Thyroid gland (tissue), 4 donors: Measurements from ENCODE around the gene CREG1. TPM values are rescaled to one million over a fixed set of nuclear protein-coding genes. Genes with fewer than 3 reads are reported as not detected.

ENCODE experiments used
- DNase-seq, 2 donors: peaks; one replicate each; pipeline ENCODE4 v3.0.0-alpha.2; 2019
- H3K27ac ChIP-seq, 3 donors: fragments of 200-600 bp; sonication (generic); 1 replicate in 2 of 3; 2 replicates in 1 of 3; pipeline ENCODE4 v1.5.1; 2016 to 2019; ENCODE audit warnings: mild to moderate bottlenecking in 1 of 3, moderate library complexity in 1 of 3
- H3K27me3 ChIP-seq: fragments of 200-600 bp; sonication (generic); one replicate; pipeline ENCODE4 v1.5.1; 2019
- H3K36me3 ChIP-seq, 2 donors: fragments of 200-600 bp; sonication (generic); one replicate each; pipeline ENCODE4 v1.5.1; 2016 to 2019
- H3K4me1 ChIP-seq, 2 donors: fragments of 200-600 bp; sonication (generic); one replicate each; pipeline ENCODE4 v1.5.1; 2017 to 2019
- H3K4me3 ChIP-seq, 3 donors: fragments of 200-600 bp; sonication (generic); replicated peaks in 1 of 3; 1 replicate in 2 of 3; 2 replicates in 1 of 3; pipeline ENCODE4 v1.5.1; 2016; ENCODE audit warnings: mild to moderate bottlenecking in 1 of 3
- H3K9me3 ChIP-seq: fragments of 200-600 bp; sonication (generic); one replicate; pipeline ENCODE4 v1.5.1; 2017
- POLR2A ChIP-seq, 2 donors: fragments of 450-650 bp; IDR thresholded peaks; one replicate each; pipeline ENCODE4 v1.6.1; 2017; ENCODE audit warnings: antibody characterized with exemption in 2 of 2, mild to moderate bottlenecking in 2 of 2, moderate library complexity in 1 of 2
- WGBS, 2 donors: methylation state at CpG; one replicate each; pipeline ENCODE4 v1.1.5; 2017; 5-methylcytosine and 5-hydroxymethylcytosine counted together
- intact Hi-C: fragments of 100-400 bp; cut with DNase I; formaldehyde crosslinking; loops from one replicate; pipeline ENCODE4 v1.15.1; 2023
- total RNA-seq, 4 donors: library from RNA; depleted of rRNA; stranded (reverse); fragments of >200 nt; gene quantifications; one replicate each; pipeline ENCODE4 v1.2.3, GENCODE V29; 2016
- TF ChIP-seq, protein P1 (sequence below), 6 experiments: fragments of 200-600 bp in 3 of 6; fragments of 450-650 bp in 3 of 6; sonication (generic) in 3 of 6; IDR thresholded peaks; one replicate each; pipeline ENCODE4 v1.5.1; 2016 to 2019; ENCODE audit warnings: antibody characterized with exemption in 6 of 6, mild to moderate bottlenecking in 2 of 6, inconsistent platforms in 1 of 6, moderate library complexity in 1 of 6

The CREG1 gene
- total RNA-seq, 4 donors from 2014 or later, result 285 to 347 (median 327) TPM

DNA sequence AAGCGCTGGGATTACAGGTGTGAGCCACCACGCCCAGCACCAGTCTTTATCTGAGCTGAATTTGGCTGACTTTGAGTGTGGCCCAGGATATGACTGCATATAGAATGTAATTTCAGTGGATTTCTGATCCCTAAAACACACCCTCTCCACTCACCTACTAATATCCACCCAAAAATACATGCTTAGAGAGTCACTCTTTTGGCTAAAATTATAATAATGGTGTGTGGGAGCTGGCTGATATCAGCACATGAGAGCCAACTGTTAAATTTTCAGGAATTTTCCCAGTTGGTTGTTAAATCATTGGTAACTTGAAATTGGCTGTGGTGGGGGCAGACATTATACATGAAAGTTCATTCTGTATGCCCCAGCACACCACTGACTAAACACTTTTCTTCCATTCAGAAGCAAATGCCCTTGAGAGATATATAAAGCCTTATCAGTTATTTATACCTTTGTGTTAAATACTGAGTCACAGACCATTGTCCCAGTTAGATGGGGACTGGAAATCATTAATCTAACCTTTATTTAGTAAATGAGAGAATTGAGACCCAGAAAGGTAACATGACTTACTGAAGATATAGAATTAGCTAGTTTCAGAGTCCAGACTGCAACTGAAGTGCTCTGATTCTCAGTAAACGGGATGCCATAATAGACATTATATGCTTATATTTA is 25.4 kb downstream of the CREG1 start:
- 97 to 99% methylated on average over 3 of the region's 3 CpGs for WGBS, 2 donors

GRCh38 chr1:167526667-167527383 is 26.7 kb downstream of the CREG1 start:
- Histone ChIP-seq H3K27ac (no peak overlapping the region), H3K9me3 (no peaks in the 10 kb centered on the region), H3K36me3 (no peaks in the 10 kb centered on the region), H3K4me3 (no peak overlapping the region), H3K4me1 (no peaks in the 10 kb centered on the region), H3K27me3 (no peaks in the 10 kb centered on the region)
- TF ChIP-seq POLR2A (IDR thresholded peaks at IDR 0.05), result no peak
- TF ChIP-seq, protein P1, sequence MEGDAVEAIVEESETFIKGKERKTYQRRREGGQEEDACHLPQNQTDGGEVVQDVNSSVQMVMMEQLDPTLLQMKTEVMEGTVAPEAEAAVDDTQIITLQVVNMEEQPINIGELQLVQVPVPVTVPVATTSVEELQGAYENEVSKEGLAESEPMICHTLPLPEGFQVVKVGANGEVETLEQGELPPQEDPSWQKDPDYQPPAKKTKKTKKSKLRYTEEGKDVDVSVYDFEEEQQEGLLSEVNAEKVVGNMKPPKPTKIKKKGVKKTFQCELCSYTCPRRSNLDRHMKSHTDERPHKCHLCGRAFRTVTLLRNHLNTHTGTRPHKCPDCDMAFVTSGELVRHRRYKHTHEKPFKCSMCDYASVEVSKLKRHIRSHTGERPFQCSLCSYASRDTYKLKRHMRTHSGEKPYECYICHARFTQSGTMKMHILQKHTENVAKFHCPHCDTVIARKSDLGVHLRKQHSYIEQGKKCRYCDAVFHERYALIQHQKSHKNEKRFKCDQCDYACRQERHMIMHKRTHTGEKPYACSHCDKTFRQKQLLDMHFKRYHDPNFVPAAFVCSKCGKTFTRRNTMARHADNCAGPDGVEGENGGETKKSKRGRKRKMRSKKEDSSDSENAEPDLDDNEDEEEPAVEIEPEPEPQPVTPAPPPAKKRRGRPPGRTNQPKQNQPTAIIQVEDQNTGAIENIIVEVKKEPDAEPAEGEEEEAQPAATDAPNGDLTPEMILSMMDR (IDR thresholded peaks at IDR 0.05), result no peak
- DNase-seq, result no peak
- intact Hi-C loops, result no loop called here
- WGBS, 2 donors, result 71 to 75% methylated on average over 8 of the region's 8 CpGs

More for the DNA sequence above, 25.4 kb downstream of the CREG1 start:
- H3K27ac ChIP-seq, result no peak overlapping the region
- no peak overlapping the region for H3K4me3 ChIP-seq
- TF ChIP-seq, protein P1 (IDR thresholded peaks at IDR 0.05), result no peak
- TF ChIP-seq POLR2A (IDR thresholded peaks at IDR 0.05), result no peak
- H3K9me3 ChIP-seq, result no peaks in the 10 kb centered on the region
- no peaks in the 10 kb centered on the region for H3K4me1 ChIP-seq
- intact Hi-C loops, result no loop called here
- DNase-seq, result no peak
- H3K36me3 ChIP-seq, result no peaks in the 10 kb centered on the region
- H3K27me3 ChIP-seq, result no peaks in the 10 kb centered on the region

- H3K4me3 ChIP-seq, result no peak overlapping the region
- no peak overlapping the region for H3K27ac ChIP-seq
- no peaks in the 10 kb centered on the region for H3K27me3 ChIP-seq
- TF ChIP-seq, protein P1 (IDR thresholded peaks at IDR 0.05), result no peak
- TF ChIP-seq POLR2A (IDR thresholded peaks at IDR 0.05), result no peak
- H3K36me3 ChIP-seq, result no peaks in the 10 kb centered on the region
- no peaks in the 10 kb centered on the region for H3K4me1 ChIP-seq
- WGBS, 2 donors, result 82 to 86% methylated on average over 9 of the region's 9 CpGs
- intact Hi-C loops, result no loop called here
- no peaks in the 10 kb centered on the region for H3K9me3 ChIP-seq
- no peak for DNase-seq
Observed at GRCh38 chr1:167524651-167525050, 28.9 kb downstream of the CREG1 start.

- Histone ChIP-seq H3K27me3 (no peaks in the 10 kb centered on the region), H3K36me3 (no peaks in the 10 kb centered on the region), H3K4me3 (no peak overlapping the region), H3K4me1 (no peaks in the 10 kb centered on the region), H3K27ac (no peak overlapping the region), H3K9me3 (no peaks in the 10 kb centered on the region)
- DNase-seq, result no peak
- no peak for TF ChIP-seq POLR2A (IDR thresholded peaks at IDR 0.05)
- TF ChIP-seq, protein P1 (IDR thresholded peaks at IDR 0.05), result no peak
- intact Hi-C loops, result no loop called here
- 85 to 96% methylated on average over 5 of the region's 5 CpGs for WGBS, 2 donors
Observed at GRCh38 chr1:167522246-167522645, 31.3 kb downstream of the CREG1 start.

- H3K27me3 ChIP-seq, result no peaks in the 10 kb centered on the region
- intact Hi-C loops, result no loop called here
- no peaks in the 10 kb centered on the region for H3K9me3 ChIP-seq
Observed at GRCh38 chr1:167520711-167521206, 32.8 kb downstream of the CREG1 start.

More at GRCh38 chr1:167520711-167521206, 32.8 kb downstream of the CREG1 start:
- no peak for TF ChIP-seq POLR2A (IDR thresholded peaks at IDR 0.05)
- TF ChIP-seq, protein P1 (IDR thresholded peaks at IDR 0.05), result no peak
- Histone ChIP-seq H3K4me3 (no peak overlapping the region), H3K36me3 (no peaks in the 10 kb centered on the region), H3K4me1 (no peaks in the 10 kb centered on the region), H3K27ac (no peak overlapping the region)
- DNase-seq, result no peak
